Sigmoid colon (tissue), 7 donors: Measurements from ENCODE around the gene MRPL53. TPM values are rescaled to one million over a fixed set of nuclear protein-coding genes. Genes with fewer than 3 reads are reported as not detected.
A peak's percentile ranks its signal among the peaks of the same experiment; 100 is the strongest.

Experiments
- DNase-seq: peaks from one replicate; pipeline ENCODE4 v3.0.0-alpha.2; 2019
- H3K27ac ChIP-seq, 4 donors: fragments of 200-600 bp; sonication (generic); one replicate each; pipeline ENCODE4 v1.5.1; 2016 to 2019; ENCODE audit warnings: mild to moderate bottlenecking in 1 of 4
- H3K27me3 ChIP-seq, 3 donors: fragments of 200-600 bp; sonication (generic); one replicate each; pipeline ENCODE4 v1.5.1; 2019; ENCODE audit warnings: mild to moderate bottlenecking in 1 of 3
- H3K36me3 ChIP-seq, 4 donors: fragments of 200-600 bp; sonication (generic); one replicate each; pipeline ENCODE4 v1.5.1; 2016 to 2019
- H3K4me1 ChIP-seq, 4 donors: fragments of 200-600 bp; sonication (generic); one replicate each; pipeline ENCODE4 v1.5.1; 2017 to 2019
- H3K4me3 ChIP-seq, 4 donors: fragments of 200-600 bp; sonication (generic); one replicate each; pipeline ENCODE4 v1.5.1; 2017 to 2019; ENCODE audit warnings: mild to moderate bottlenecking in 2 of 4, moderate library complexity in 1 of 4
- H3K9me3 ChIP-seq, 4 donors: fragments of 200-600 bp in 3 of 4; sonication (generic) in 3 of 4; one replicate each; pipeline versions ENCODE4 v1.5.1 to v1.6.1; 2013 to 2019
- CTCF ChIP-seq, 4 experiments: fragments of 450-650 bp in 3 of 4; fragments of 200-600 bp in 1 of 4; IDR thresholded peaks; one replicate each; pipeline ENCODE4 v1.5.1; 2016 to 2019; ENCODE audit warnings: antibody characterized with exemption in 4 of 4, mild to moderate bottlenecking in 3 of 4, moderate library complexity in 2 of 4
- EP300 ChIP-seq, 4 donors: sonication (generic); formaldehyde crosslinking; IDR thresholded peaks; one replicate each; pipeline ENCODE4 v1.6.1; 2017; ENCODE audit warnings: antibody characterized with exemption in 4 of 4
- POLR2A ChIP-seq, 2 donors: fragments of 450-650 bp; IDR thresholded peaks; one replicate each; pipeline ENCODE4 v1.6.1; 2016; ENCODE audit warnings: antibody characterized with exemption in 2 of 2, mild to moderate bottlenecking in 2 of 2, moderate library complexity in 2 of 2
- POLR2AphosphoS5 ChIP-seq, 4 donors: sonication (generic); formaldehyde crosslinking; IDR thresholded peaks; one replicate each; pipeline ENCODE4 v1.6.1; 2017; ENCODE audit warnings: antibody characterized with exemption in 4 of 4
- WGBS, 2 donors: extraction: QIAGEN DNeasy Blood & Tissue Kit; methylation state at CpG; one replicate each; pipeline ENCODE4 v1.1.7; 2013; 5-methylcytosine and 5-hydroxymethylcytosine counted together
- intact Hi-C: fragments of 100-400 bp; cut with DNase I; formaldehyde crosslinking; loops from one replicate; pipeline ENCODE4 v1.15.1; 2023
- polyA plus RNA-seq, 3 donors: library from polyadenylated mRNA; stranded (reverse); fragments of 200-250 nt; gene quantifications; one replicate each; pipeline ENCODE4 v1.2.3, GENCODE V29; 2013
- total RNA-seq, 4 donors: library from RNA; depleted of rRNA; stranded (reverse); fragments of >200 nt; gene quantifications; one replicate each; pipeline ENCODE4 v1.1.0, GENCODE V29; 2016
- donor health status: healthy with polysubstance abuse.
- donor health status: Bipolar disorder and iron deficiency.
- donor health status: healthy.

MRPL53 gene
- total and polyA plus RNA-seq, 7 donors, result 10.2 to 77.1 (median 59.7) TPM

DNA sequence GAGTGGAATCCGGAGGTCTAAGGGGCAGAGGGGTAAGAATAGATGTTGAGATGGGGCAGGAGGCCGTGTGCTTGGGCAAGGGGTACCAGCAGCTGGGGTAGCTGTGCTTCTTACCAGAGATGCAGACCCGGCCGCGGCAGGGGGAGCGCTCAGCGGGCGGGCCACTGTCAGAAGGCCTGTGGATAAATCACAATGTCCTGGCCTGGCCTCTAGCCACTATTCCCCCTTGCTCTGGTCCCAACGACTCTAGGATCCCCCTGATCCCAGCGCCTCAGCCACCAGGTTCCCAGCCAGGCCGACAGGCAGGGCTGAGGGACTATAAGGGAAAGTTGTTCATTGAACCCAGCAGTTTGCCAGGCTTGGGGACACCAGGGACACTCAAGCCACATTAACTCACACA, 42.0 kb downstream of the MRPL53 start:
- Histone ChIP-seq H3K27ac (no peak overlapping the region), H3K4me1 (no peaks in the 10 kb centered on the region), H3K27me3 (no peaks in the 10 kb centered on the region), H3K9me3 (no peaks in the 10 kb centered on the region), H3K4me3 (no peak overlapping the region), H3K36me3 (peaks cover 0 to 72% (median 31%) of the 10 kb centered on the region in 4 donors)
- WGBS, 2 donors, result 72 to 82% methylated on average over 11 of the region's 11 CpGs
- TF ChIP-seq POLR2AphosphoS5 (IDR thresholded peaks at IDR 0.05), result no peak
- TF ChIP-seq POLR2A (IDR thresholded peaks at IDR 0.05), result no peak
- intact Hi-C loops, result no loop called here
- peak; percentile 46 for DNase-seq

DNA sequence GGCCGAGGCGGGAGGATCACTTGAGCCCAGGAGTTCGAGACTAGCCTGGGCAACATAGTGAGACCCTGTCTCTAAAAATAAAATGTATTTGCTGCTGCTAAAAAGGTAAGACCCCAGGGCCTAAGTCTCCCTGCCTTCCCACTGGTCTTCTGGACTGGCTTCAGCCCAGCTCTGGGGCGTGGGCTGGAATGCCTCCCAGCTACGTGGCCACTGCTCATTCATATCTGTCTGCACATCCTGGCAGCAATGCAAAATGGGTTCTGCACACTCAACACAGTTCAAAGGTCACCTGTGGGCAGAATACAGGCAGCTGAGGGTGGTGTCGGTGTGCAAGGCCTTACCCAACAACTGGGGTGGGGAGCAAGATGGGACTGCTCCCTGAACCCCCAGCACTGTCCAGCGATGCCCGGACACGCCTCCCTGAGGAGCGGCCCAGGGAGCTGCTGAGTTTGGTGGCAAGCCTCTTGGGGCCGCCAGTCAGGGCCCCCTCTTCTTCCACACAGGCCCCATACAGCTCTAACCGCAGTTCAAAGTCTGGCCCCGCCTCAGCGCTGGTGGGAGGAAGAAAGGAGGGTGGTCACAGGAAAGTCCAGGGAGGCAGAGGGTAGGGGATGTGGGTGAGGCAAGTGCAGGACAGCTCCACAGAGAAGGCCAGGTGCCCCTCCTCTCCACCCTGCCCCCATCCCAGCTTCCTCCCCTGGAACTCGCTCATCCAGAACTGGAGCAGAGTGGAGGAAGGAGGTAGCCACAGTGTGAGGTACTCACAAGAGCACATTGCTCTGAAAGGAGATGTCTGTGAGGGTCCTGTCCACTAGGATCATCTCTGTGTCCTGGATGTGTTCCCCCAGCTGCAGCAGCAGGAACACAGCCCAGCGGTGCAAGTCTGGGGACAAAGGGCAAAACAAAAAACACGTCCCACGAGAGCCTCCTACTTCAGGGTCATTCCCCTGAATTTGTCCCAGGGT, 42.7 kb downstream of the MRPL53 start:
- WGBS, 2 donors, result 34 to 81% methylated on average over 18 of the region's 18 CpGs
- no peaks in the 10 kb centered on the region for H3K4me1 ChIP-seq
- peaks cover 0 to 77% (median 31%) of the 10 kb centered on the region in 4 donors for H3K36me3 ChIP-seq
- intact Hi-C loops, result no loop called here
- no peak overlapping the region for H3K27ac ChIP-seq
- DNase-seq, result peak; percentile 47
- no peaks in the 10 kb centered on the region for H3K27me3 ChIP-seq
- H3K9me3 ChIP-seq, result no peaks in the 10 kb centered on the region
- no peak overlapping the region for H3K4me3 ChIP-seq
- TF ChIP-seq POLR2A (IDR thresholded peaks at IDR 0.05), result no peak
- no peak for TF ChIP-seq POLR2AphosphoS5 (IDR thresholded peaks at IDR 0.05)
- TF ChIP-seq EP300 (IDR thresholded peaks at IDR 0.05), result no peak
- TF ChIP-seq CTCF (IDR thresholded peaks at IDR 0.05), result no peak

DNA sequence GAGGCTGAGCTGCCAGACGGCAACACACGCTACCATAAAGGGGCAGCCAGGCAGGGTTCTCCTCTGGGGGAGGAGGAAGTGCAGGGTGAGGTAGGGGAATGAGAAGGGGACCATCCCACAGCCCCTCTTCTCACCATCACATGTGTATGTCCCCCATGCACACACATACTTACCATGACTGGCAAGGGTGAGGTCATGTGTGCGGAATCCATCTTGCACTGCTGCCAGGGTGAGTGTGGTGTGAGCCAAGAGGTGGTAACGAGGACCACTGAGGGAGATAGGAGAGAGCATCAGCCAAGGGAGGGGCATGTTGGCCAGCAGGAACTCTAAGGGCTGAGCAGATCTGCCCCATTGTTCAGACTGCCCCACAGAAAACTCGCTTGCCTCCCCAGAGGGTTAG, 43.8 kb downstream of the MRPL53 start:
- Histone ChIP-seq H3K9me3 (no peaks in the 10 kb centered on the region), H3K36me3 (peaks cover 0 to 77% (median 31%) of the 10 kb centered on the region in 4 donors), H3K4me1 (no peaks in the 10 kb centered on the region), H3K4me3 (no peak overlapping the region), H3K27me3 (no peaks in the 10 kb centered on the region), H3K27ac (no peak overlapping the region)
- peak; percentile 50 for DNase-seq
- WGBS, 2 donors, result 89 to 92% methylated on average over 5 of the region's 5 CpGs
- TF ChIP-seq CTCF (IDR thresholded peaks at IDR 0.05), result no peak
- TF ChIP-seq EP300 (IDR thresholded peaks at IDR 0.05), result no peak
- no peak for TF ChIP-seq POLR2A (IDR thresholded peaks at IDR 0.05)
- TF ChIP-seq POLR2AphosphoS5 (IDR thresholded peaks at IDR 0.05), result no peak
- intact Hi-C loops, result no loop called here

DNA sequence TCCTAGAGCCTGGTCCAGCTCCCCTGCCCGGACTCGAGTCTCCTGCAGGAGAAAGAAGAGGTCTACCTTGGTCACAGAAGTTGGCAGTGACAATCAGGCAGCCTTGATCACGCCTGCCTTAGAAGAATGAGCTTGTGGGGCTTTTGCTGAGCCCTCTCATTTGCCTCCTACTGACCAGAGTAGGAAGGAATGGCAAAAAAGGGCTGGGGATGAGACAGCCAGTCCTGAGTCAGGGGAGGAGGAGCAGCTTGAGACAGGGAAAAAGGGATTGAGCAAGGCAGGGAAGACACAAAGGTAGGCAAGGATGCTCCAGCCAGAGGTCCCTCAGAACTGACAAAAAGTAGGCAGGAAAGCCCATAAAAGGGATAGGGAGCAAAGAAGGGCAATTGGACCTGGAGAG, 44.9 kb downstream of the MRPL53 start:
- Histone ChIP-seq H3K9me3 (no peaks in the 10 kb centered on the region), H3K4me1 (no peaks in the 10 kb centered on the region), H3K4me3 (no peak overlapping the region), H3K27ac (no peak overlapping the region), H3K27me3 (no peaks in the 10 kb centered on the region), H3K36me3 (peaks cover 0 to 76% (median 31%) of the 10 kb centered on the region in 4 donors)
- WGBS, 2 donors, result 86 to 88% methylated on average over 3 of the region's 3 CpGs
- peak; percentile 32 for DNase-seq
- intact Hi-C loops, result no loop called here
- TF ChIP-seq POLR2A (IDR thresholded peaks at IDR 0.05) (no peak), POLR2AphosphoS5 (IDR thresholded peaks at IDR 0.05) (no peak), EP300 (IDR thresholded peaks at IDR 0.05) (no peak), CTCF (IDR thresholded peaks at IDR 0.05) (no peak)

DNA sequence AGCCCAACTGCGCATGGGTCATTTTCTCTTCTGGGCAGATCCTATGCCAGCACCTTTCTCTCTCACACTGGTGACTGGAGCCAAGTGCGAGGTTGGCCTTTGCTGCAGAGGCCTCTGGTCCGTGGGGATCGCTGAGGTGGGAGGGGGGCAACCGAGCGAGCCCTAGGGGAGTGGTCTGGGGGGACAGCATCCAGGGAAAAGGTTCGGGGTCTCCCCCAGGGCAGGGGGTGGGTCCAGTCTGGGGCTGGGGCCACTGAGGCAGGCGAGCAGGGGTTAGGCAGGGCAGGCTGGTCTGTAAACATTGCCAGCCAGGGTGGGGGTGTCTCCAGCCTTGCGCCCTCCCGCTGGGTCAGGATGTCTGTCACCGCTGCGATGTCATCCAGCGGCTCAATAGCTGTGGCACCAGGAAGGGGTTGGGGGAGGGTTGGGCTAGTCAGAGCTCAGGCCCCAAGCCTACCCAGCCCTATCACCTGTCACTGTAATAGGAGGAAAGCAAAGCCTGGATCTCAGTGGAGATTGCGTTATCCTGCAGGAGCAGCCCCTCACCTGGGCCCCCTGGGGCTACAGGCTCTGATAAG, 46.2 kb downstream of the MRPL53 start:
- 87 to 88% methylated on average over 14 of the region's 14 CpGs for WGBS, 2 donors
- TF ChIP-seq EP300 (IDR thresholded peaks at IDR 0.05) (no peak), CTCF (IDR thresholded peaks at IDR 0.05) (no peak), POLR2A (IDR thresholded peaks at IDR 0.05) (no peak), POLR2AphosphoS5 (IDR thresholded peaks at IDR 0.05) (no peak)
- Histone ChIP-seq H3K27me3 (no peaks in the 10 kb centered on the region), H3K4me3 (no peak overlapping the region), H3K4me1 (peaks cover 0 to 9% (median 7%) of the 10 kb centered on the region in 4 donors), H3K9me3 (no peaks in the 10 kb centered on the region), H3K36me3 (peaks cover 0 to 63% (median 28%) of the 10 kb centered on the region in 4 donors), H3K27ac (no peak overlapping the region)
- peak; percentile 57 for DNase-seq
- intact Hi-C loops, result no loop called here
